Measurements from ENCODE around the gene CYYR1.

- TF ChIP-seq CTCF (conservative IDR thresholded peaks at IDR 0.05; ENCODE audit: low read depth, low read length) (no peak), EZH2 (IDR thresholded peaks at IDR 0.05; ENCODE audit: low read length, unreplicated experiment) (no peak), EZH2phosphoT487 (IDR thresholded peaks at IDR 0.05; ENCODE audit: borderline replicate concordance, low read length) (no peak)
Measured at GRCh38 chr21:26433386-26433785, 139.7 kb downstream of the CYYR1 start.
